GM19099 (cell line): ENCODE results near the gene UBE2M.
A peak's percentile ranks its signal among the peaks of the same experiment; 100 is the strongest.

Experiments used
- POLR2A ChIP-seq: IDR thresholded peaks from 3 replicates; pipeline ENCODE4 v1.6.1; 2011; ENCODE audit warnings: low read depth; ENCODE audit not compliant: insufficient read length; ENCODE audit errors: extremely low read depth

Gene UBE2M

GRCh38 chr19:58535857-58536256, 22.6 kb downstream of the UBE2M start:
- no peak for TF ChIP-seq POLR2A

- no peak for TF ChIP-seq POLR2A
Observed at GRCh38 chr19:58531034-58531840, 27.2 kb downstream of the UBE2M start.

GRCh38 chr19:58529405-58529804, 29.0 kb downstream of the UBE2M start:
- TF ChIP-seq POLR2A = no peak

- no peak for TF ChIP-seq POLR2A
Observed at GRCh38 chr19:58522709-58523108, 35.7 kb downstream of the UBE2M start.

- TF ChIP-seq POLR2A = no peak
Observed at GRCh38 chr19:58521651-58522050, 36.8 kb downstream of the UBE2M start.

GRCh38 chr19:58520257-58520599, 38.2 kb downstream of the UBE2M start:
- no peak for TF ChIP-seq POLR2A

GRCh38 chr19:58519355-58520256, 38.8 kb downstream of the UBE2M start, which contains the start of gene ZBTB45:
ZBTB45 (minus strand) TSS chr19:58519810; CDS start chr19:58517673, 2,137 bp downstream.
- TF ChIP-seq POLR2A = peak; percentile 83

GRCh38 chr19:58519087-58519354, 39.4 kb downstream of the UBE2M start:
- TF ChIP-seq POLR2A = no peak

GRCh38 chr19:58518256-58519086, 39.9 kb downstream of the UBE2M start:
- no peak for TF ChIP-seq POLR2A

GRCh38 chr19:58516964-58517833, 41.2 kb downstream of the UBE2M start:
- TF ChIP-seq POLR2A = no peak

- no peak for TF ChIP-seq POLR2A
Observed at GRCh38 chr19:58516246-58516836, 42.1 kb downstream of the UBE2M start.

GRCh38 chr19:58515259-58515658, 43.2 kb downstream of the UBE2M start:
- TF ChIP-seq POLR2A = no peak

- TF ChIP-seq POLR2A = no peak
Observed at GRCh38 chr19:58514564-58515022, 43.8 kb downstream of the UBE2M start.
